ENCODE measurements around the gene DLX4. TPM values are rescaled to one million over a fixed set of nuclear protein-coding genes. Genes with fewer than 3 reads are reported as not detected.

DLX4 gene
- total and polyA plus RNA-seq, 2 experiments from 2014 or later: 0.40 TPM; not detected in 1

DNA sequence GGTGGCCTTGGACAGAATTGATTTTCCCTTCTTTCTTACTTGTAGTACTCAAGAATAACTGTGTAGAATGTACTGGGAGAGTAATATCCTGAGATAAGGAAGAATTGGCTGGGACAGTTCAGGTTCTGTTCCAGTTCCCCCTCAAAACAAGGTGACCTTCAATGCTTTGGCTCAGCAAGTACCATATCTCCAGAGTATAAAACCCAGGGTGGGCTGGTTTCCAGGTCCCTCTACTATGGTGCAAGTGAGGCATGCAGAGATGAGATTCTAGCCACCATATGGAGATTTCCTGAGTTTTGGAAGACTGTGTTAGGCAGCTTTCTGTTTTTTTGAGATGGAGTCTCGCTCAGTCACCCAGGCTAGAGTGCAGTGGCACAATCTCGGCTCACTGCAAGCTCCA, 44.1 kb downstream of the DLX4 start:
- 31 to 45% methylated on average over 2 of the region's 2 CpGs for WGBS, 2 experiments (ENCODE audit: low coverage in 1 of 2, low lambda C conversion rate in 2 of 2, missing lambda C conversion rate in 2 of 2)
- TF ChIP-seq EZH2phosphoT487 (IDR thresholded peaks at IDR 0.05; ENCODE audit: insufficient read depth, low read depth): no peak
- TF ChIP-seq EZH2 (IDR thresholded peaks at IDR 0.05; ENCODE audit: insufficient read depth, poor library complexity, severe bottlenecking): no peak
- no peaks in the 10 kb centered on the region for H3F3A ChIP-seq (ENCODE audit: insufficient read depth)
- no peaks in the 10 kb centered on the region for H3K36me3 ChIP-seq (ENCODE audit: low read depth)
- H3K4me1 ChIP-seq (ENCODE audit: insufficient read depth): no peaks in the 10 kb centered on the region
- H3K9ac ChIP-seq: no peak overlapping the region
- H3K27ac ChIP-seq: no peak overlapping the region
- H3K27me3 ChIP-seq (replicated peaks; ENCODE audit: insufficient read depth): peaks cover 11% of the 10 kb centered on the region
- H4K20me1 ChIP-seq (ENCODE audit: insufficient read depth): no peaks in the 10 kb centered on the region
- no peaks in the 10 kb centered on the region for H3K79me2 ChIP-seq (ENCODE audit: insufficient read depth)
- in situ Hi-C loops (cut with MboI): no loop called here
- H2AFZ ChIP-seq: no peak overlapping the region
- no peaks in the 10 kb centered on the region for H3K9me2 ChIP-seq (ENCODE audit: insufficient read depth)
- no peak for DNase-seq
- no peak overlapping the region for H3K4me2 ChIP-seq (ENCODE audit: unreplicated experiment)
- H3K4me3 ChIP-seq: no peak overlapping the region
- H3K9me3 ChIP-seq (ENCODE audit: low read depth): no peaks in the 10 kb centered on the region

DNA sequence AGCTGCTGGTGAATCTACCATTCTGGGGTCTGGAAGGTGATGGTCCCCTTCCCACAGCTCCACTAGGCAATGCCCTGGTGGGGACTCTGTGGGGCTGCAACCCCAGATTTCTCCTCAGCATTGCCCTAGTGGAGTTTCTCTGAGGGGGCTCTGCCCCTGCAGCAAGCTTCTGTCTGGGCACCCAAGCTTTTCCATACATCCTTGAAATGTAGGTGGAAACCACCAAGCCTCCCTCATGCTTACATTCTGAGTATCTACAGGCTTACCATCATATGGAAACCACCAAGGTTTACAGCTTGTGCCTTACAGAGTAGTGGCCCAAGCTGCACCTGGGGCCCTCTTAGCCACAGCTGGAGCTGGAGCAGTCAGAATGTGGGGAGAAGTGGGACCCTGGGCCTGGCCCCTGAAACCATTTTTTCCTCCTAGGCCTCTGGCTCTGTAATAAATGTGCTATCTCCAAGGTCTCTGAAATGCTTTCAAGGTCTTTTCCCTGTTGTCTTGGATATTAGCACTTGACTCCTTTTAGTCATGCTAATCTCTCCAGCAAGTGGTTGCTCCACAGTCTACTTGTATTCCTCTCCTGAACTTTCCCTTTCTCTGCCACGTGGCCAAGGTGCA, 45.6 kb downstream of the DLX4 start:
- Histone ChIP-seq H3K27me3 (replicated peaks; ENCODE audit: insufficient read depth) (peaks cover 5% of the 10 kb centered on the region; the same call in 1 of the 2 replicates), H3K9me2 (ENCODE audit: insufficient read depth) (no peaks in the 10 kb centered on the region), H2AFZ (no peak overlapping the region), H3K4me2 (ENCODE audit: unreplicated experiment) (no peak overlapping the region), H3K4me1 (ENCODE audit: insufficient read depth) (no peaks in the 10 kb centered on the region; the same call in 1 of the 2 replicates), H3K9me3 (ENCODE audit: low read depth) (no peaks in the 10 kb centered on the region), H3K79me2 (ENCODE audit: insufficient read depth) (no peaks in the 10 kb centered on the region), H3K36me3 (ENCODE audit: low read depth) (no peaks in the 10 kb centered on the region), H3K4me3 (no peak overlapping the region), H3F3A (ENCODE audit: insufficient read depth) (no peaks in the 10 kb centered on the region), H3K9ac (no peak overlapping the region), H3K27ac (no peak overlapping the region), H4K20me1 (ENCODE audit: insufficient read depth) (no peaks in the 10 kb centered on the region)
- TF ChIP-seq EZH2 (IDR thresholded peaks at IDR 0.05; ENCODE audit: insufficient read depth, poor library complexity, severe bottlenecking): no peak
- DNase-seq: no peak
- in situ Hi-C loops (cut with MboI): no loop called here
- 3 to 4% methylated on average over 1 of the region's 1 CpG for WGBS, 2 experiments (ENCODE audit: low coverage in 1 of 2, low lambda C conversion rate in 2 of 2, missing lambda C conversion rate in 2 of 2)

DNA sequence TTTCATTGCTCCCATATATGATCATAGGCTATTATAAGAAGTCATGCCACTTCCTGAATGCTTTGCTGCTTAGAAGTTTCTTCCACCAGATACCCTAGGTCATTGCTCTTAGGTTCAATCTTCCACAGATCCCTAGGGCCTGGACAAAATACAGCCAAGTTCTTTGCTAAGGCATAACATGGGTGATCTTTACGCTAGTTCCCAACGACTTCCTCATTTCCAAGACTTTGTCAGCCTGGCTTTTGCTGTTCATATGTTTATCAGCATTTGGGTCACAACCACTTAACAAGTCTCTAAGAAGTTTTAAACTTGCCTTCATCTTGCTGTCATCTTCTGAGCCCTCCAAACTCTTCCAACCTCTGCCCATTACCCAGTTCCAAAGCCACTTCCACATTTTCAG, 46.2 kb downstream of the DLX4 start:
- Histone ChIP-seq H3K9me2 (ENCODE audit: insufficient read depth) (no peaks in the 10 kb centered on the region), H3K4me1 (ENCODE audit: insufficient read depth) (no peaks in the 10 kb centered on the region; the same call in 1 of the 2 replicates), H3K79me2 (ENCODE audit: insufficient read depth) (no peaks in the 10 kb centered on the region), H3K9me3 (ENCODE audit: low read depth) (no peaks in the 10 kb centered on the region), H3K36me3 (ENCODE audit: low read depth) (no peaks in the 10 kb centered on the region), H3K27ac (no peak overlapping the region), H2AFZ (no peak overlapping the region), H3K27me3 (replicated peaks; ENCODE audit: insufficient read depth) (peaks cover 5% of the 10 kb centered on the region; the same call in 1 of the 2 replicates), H3K9ac (no peak overlapping the region), H4K20me1 (ENCODE audit: insufficient read depth) (no peaks in the 10 kb centered on the region), H3K4me3 (no peak overlapping the region), H3K4me2 (ENCODE audit: unreplicated experiment) (no peak overlapping the region), H3F3A (ENCODE audit: insufficient read depth) (no peaks in the 10 kb centered on the region)
- no peak for DNase-seq
- TF ChIP-seq EZH2phosphoT487 (IDR thresholded peaks at IDR 0.05; ENCODE audit: insufficient read depth, low read depth): no peak
- WGBS, 2 experiments (ENCODE audit: low coverage in 1 of 2, low lambda C conversion rate in 2 of 2, missing lambda C conversion rate in 2 of 2): 83 to 86% methylated on average over 2 of the region's 2 CpGs
- in situ Hi-C loops (cut with MboI): no loop called here

DNA sequence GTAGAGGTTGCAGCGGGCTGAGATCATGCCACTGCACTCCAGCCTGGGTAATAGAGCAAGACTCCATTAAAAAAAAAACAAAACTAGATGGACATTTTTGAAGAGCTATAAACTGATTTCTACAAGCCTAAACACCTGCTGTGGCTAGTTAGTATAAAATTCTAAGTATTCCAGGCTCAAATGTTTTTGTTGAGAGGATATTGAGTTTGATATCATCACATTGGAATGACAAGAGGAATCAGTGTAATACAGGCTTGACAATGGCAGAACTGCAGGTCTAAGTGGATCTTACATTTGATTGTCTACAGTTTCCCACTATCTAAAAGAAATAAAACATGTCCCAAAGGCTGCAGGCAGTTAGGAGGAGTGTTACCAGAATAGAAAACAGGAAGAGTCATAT, 49.9 kb downstream of the DLX4 start:
- WGBS, 2 experiments (ENCODE audit: low coverage in 1 of 2, low lambda C conversion rate in 2 of 2, missing lambda C conversion rate in 2 of 2): 50 to 65% methylated on average over 1 of the region's 1 CpG
- peaks cover 8% of the 10 kb centered on the region for H3F3A ChIP-seq (ENCODE audit: insufficient read depth)
- DNase-seq: no peak
- H3K4me3 ChIP-seq: no peak overlapping the region
- no peaks in the 10 kb centered on the region for H3K9me3 ChIP-seq (ENCODE audit: low read depth)
- no peak overlapping the region for H3K4me2 ChIP-seq (ENCODE audit: unreplicated experiment)
- H3K27ac ChIP-seq: no peak overlapping the region
- H3K27me3 ChIP-seq (replicated peaks; ENCODE audit: insufficient read depth): no peaks in the 10 kb centered on the region
- H4K20me1 ChIP-seq (ENCODE audit: insufficient read depth): no peaks in the 10 kb centered on the region
- H2AFZ ChIP-seq: no peak overlapping the region
- TF ChIP-seq EZH2phosphoT487 (IDR thresholded peaks at IDR 0.05; ENCODE audit: insufficient read depth, low read depth) (no peak), EZH2 (IDR thresholded peaks at IDR 0.05; ENCODE audit: insufficient read depth, poor library complexity, severe bottlenecking) (no peak)
- H3K9me2 ChIP-seq (ENCODE audit: insufficient read depth): no peaks in the 10 kb centered on the region
- no peak overlapping the region for H3K9ac ChIP-seq
- no peaks in the 10 kb centered on the region; the same call in 1 of the 2 replicates for H3K4me1 ChIP-seq (ENCODE audit: insufficient read depth)
- in situ Hi-C loops (cut with MboI): no loop called here
- H3K36me3 ChIP-seq (ENCODE audit: low read depth): no peaks in the 10 kb centered on the region
- H3K79me2 ChIP-seq (ENCODE audit: insufficient read depth): no peaks in the 10 kb centered on the region
